ENCODE data around the gene LRRC27.

Gene LRRC27

GRCh38 chr10:132357286-132358058 is 25.5 kb downstream of the LRRC27 start:
- DNase-seq (ENCODE audit: low read depth), result no peak

GRCh38 chr10:132359305-132360040 is 27.5 kb downstream of the LRRC27 start:
- no peak for DNase-seq (ENCODE audit: low read depth)

GRCh38 chr10:132360766-132361447 is 28.9 kb downstream of the LRRC27 start:
- DNase-seq (ENCODE audit: low read depth), result peak; percentile 26

GRCh38 chr10:132361581-132362101 is 29.6 kb downstream of the LRRC27 start:
- DNase-seq (ENCODE audit: low read depth), result no peak

GRCh38 chr10:132362151-132362611 is 30.2 kb downstream of the LRRC27 start:
- DNase-seq (ENCODE audit: low read depth), result no peak

GRCh38 chr10:132363376-132363775 is 31.4 kb downstream of the LRRC27 start:
- no peak for DNase-seq (ENCODE audit: low read depth)

- DNase-seq (ENCODE audit: low read depth), result no peak
These were observed 32.1 kb downstream of the LRRC27 start for GRCh38 chr10:132363921-132364593.

- peak; percentile 46 for DNase-seq (ENCODE audit: low read depth)
These were observed 32.6 kb downstream of the LRRC27 start for GRCh38 chr10:132364594-132364970.

- no peak for DNase-seq (ENCODE audit: low read depth)
These were observed 33.1 kb downstream of the LRRC27 start for GRCh38 chr10:132365102-132365501.

- no peak for DNase-seq (ENCODE audit: low read depth)
These were observed 34.0 kb downstream of the LRRC27 start for GRCh38 chr10:132366006-132366405.

- no peak for DNase-seq (ENCODE audit: low read depth)
These were observed 34.5 kb downstream of the LRRC27 start for GRCh38 chr10:132366499-132366898.

GRCh38 chr10:132368391-132368790 is 36.4 kb downstream of the LRRC27 start:
- DNase-seq (ENCODE audit: low read depth), result no peak

- no peak for DNase-seq (ENCODE audit: low read depth)
These were observed 37.1 kb downstream of the LRRC27 start for GRCh38 chr10:132368881-132369635.

GRCh38 chr10:132369636-132370185 is 37.7 kb downstream of the LRRC27 start:
- no peak for DNase-seq (ENCODE audit: low read depth)

GRCh38 chr10:132370426-132371340 is 38.7 kb downstream of the LRRC27 start:
- no peak for DNase-seq (ENCODE audit: low read depth)

- no peak for DNase-seq (ENCODE audit: low read depth)
These were observed 39.7 kb downstream of the LRRC27 start for GRCh38 chr10:132371641-132372081.

GRCh38 chr10:132372516-132373095 is 40.6 kb downstream of the LRRC27 start:
- no peak for DNase-seq (ENCODE audit: low read depth)

- DNase-seq (ENCODE audit: low read depth), result no peak
These were observed 41.4 kb downstream of the LRRC27 start for GRCh38 chr10:132373241-132373955.

- DNase-seq (ENCODE audit: low read depth), result no peak
These were observed 42.2 kb downstream of the LRRC27 start for GRCh38 chr10:132374176-132374575.

Measured in stimulated activated CD8-positive, alpha-beta memory T cell treated with anti-CD3 and anti-CD28 coated beads, Interleukin-7, amount 100 ng/mL, for 24 hours (primary cell).